Measurements from ENCODE around the gene FIGN. TPM values are rescaled to one million over a fixed set of nuclear protein-coding genes. Genes with fewer than 3 reads are reported as not detected.

Gene FIGN
- total and polyA plus RNA-seq, 2 of the 8 experiments (the other 6 are each of a cell fraction or from before 2014, with no cell fraction given): 5.0 to 22.8 TPM

- no peak for TF ChIP-seq ASH2L (IDR thresholded peaks at IDR 0.05; ENCODE audit: low read length)
- no peak for TF ChIP-seq PHF8 (conservative IDR thresholded peaks at IDR 0.05; ENCODE audit: low read depth, low read length)
Observed at GRCh38 chr2:163670929-163671328, 64.9 kb downstream of the FIGN start (continued).

Data from H1 (cell line).